NCI-H1048 (cell line): ENCODE measurements around the gene MEGF6.
"Not testable (repeated sequence)": the region's sequence is repeated elsewhere in the genome, so short reads cannot be mapped to it uniquely, and the experiment has no call there.

ENCODE experiments used
- DNase-seq: peaks from one replicate; lab custom pipeline; 2025; lab: John Stamatoyannopoulos, UW

The MEGF6 gene

DNA sequence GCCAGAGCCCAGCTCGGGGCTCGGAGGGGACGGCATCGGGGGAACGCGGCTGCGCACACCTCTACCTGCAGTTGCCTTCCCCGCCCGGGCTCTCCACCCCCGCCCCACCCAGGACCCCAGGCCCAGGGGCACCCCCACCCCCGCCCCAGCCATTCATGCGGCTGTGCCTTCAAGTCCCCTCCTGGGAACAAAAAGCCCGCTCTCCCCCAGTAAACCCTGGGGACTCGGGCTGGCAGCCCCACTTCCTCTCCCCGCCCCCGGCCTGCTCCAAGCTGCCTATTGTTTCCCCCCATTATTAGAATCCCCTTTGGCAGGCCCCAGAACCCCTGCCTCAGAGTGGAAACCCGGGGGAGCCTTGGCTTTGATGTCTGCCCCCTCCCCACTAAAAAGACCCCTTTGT lies 18.0 kb downstream of the MEGF6 start:
- no peak for DNase-seq

- DNase-seq, result no peak
Measured at GRCh38 chr1:3590951-3591865, 20.1 kb downstream of the MEGF6 start.

- DNase-seq, result no peak
Measured at GRCh38 chr1:3590139-3590763, 21.1 kb downstream of the MEGF6 start.

DNA sequence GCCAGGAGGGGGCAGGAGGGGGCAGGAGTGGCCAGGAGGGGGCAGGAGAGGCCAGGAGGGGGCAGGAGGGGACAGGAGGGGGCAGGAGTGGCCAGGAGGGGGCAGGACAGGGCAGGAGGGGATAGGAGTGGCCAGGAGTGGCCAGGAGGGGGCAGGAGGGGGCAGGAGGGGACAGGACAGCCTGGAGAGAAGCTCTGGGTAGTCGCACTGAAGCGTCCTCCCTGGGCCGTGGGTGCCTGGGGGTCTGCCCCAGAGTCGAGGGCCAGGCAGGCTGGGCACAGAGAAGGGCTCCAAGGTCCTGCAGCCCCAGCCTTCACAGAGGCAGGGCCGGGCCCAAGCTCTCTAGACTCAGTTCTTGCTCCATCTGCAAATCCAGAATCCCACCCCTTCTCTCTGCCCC lies 22.9 kb downstream of the MEGF6 start:
- DNase-seq, result no peak

GRCh38 chr1:3586986-3587759 lies 24.1 kb downstream of the MEGF6 start:
- DNase-seq, result no peak

- no peak for DNase-seq
Measured at GRCh38 chr1:3585940-3586568, 25.3 kb downstream of the MEGF6 start.

DNA sequence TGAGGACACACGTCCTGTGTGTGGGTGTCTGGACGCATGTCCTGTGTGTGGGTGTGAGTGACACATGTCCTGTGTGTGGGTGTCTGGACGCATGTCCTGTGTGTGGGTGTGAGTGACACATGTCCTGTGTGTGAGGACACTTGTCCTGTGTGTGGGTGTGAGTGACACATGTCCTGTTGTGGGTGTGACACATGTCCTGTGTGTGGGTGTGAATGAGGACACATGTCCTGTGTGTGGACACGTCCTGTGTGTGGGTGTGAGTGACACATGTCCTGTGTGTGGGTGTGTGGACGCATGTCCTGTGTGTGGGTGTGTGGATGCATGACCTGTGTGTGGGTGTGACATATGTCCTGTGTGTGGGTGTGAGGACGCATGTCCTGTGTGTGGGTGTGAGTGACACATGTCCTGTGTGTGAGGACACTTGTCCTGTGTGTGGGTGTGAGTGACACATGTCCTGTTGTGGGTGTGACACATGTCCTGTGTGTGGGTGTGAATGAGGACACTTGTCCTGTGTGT lies 25.9 kb downstream of the MEGF6 start:
- not testable (repeated sequence) for DNase-seq

GRCh38 chr1:3584915-3585314 lies 26.4 kb downstream of the MEGF6 start:
- no peak for DNase-seq

GRCh38 chr1:3583751-3584150 lies 27.6 kb downstream of the MEGF6 start:
- not testable (repeated sequence) for DNase-seq

GRCh38 chr1:3581296-3582036 lies 29.8 kb downstream of the MEGF6 start:
- DNase-seq, result no peak

- DNase-seq, result no peak
Measured at GRCh38 chr1:3580231-3580630, 31.1 kb downstream of the MEGF6 start.

DNA sequence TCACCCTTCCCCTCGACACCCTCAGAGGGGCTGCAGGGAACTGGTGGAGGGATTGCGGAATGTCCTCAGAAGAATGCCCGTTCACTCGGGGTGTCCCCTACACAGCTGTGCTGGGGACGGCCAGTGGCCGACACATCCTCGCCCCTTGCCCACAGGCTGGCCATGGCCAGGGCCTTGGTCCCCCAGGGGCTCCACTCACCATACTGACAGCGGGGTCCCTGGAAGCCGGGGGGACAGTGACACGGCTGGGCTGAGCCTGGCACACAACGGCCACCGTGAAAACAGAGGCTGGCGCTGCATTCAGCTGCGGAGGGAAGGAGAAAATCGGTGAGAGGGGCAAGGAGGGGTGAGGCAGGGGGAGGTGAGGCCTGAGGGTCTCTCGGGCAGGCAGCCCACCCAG lies 31.7 kb downstream of the MEGF6 start:
- no peak for DNase-seq

GRCh38 chr1:3578906-3579305 lies 32.4 kb downstream of the MEGF6 start:
- DNase-seq, result no peak

GRCh38 chr1:3578433-3578805 lies 32.9 kb downstream of the MEGF6 start:
- DNase-seq, result no peak

- DNase-seq, result no peak
Measured at GRCh38 chr1:3577711-3578432, 33.4 kb downstream of the MEGF6 start.

DNA sequence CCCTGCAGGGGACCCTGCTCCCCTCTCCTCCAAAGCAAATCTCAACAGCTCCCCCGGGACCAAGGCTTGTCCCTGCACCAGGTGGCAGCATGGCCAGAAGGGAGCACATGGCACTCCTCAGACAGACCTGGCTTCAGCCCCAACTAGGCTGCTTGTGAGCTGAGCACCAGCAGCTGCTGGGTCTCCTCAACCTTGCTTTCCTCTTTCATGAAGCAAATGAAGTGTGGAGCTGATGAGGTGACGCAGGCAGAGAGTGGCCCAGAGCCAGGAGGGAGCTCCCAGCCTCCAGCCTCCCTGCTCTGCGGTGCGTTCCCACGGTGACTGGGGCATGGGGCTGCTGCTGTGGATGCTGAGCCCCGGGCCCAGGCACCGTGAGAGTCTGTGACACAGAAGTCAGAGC lies 34.0 kb downstream of the MEGF6 start:
- no peak for DNase-seq

- DNase-seq, result no peak
Measured at GRCh38 chr1:3575993-3576392, 35.3 kb downstream of the MEGF6 start.

GRCh38 chr1:3575515-3575914 lies 35.8 kb downstream of the MEGF6 start:
- DNase-seq, result not testable (repeated sequence)

GRCh38 chr1:3573500-3573899 lies 37.8 kb downstream of the MEGF6 start:
- DNase-seq, result no peak

GRCh38 chr1:3572638-3573037 lies 38.7 kb downstream of the MEGF6 start:
- not testable (repeated sequence) for DNase-seq

DNA sequence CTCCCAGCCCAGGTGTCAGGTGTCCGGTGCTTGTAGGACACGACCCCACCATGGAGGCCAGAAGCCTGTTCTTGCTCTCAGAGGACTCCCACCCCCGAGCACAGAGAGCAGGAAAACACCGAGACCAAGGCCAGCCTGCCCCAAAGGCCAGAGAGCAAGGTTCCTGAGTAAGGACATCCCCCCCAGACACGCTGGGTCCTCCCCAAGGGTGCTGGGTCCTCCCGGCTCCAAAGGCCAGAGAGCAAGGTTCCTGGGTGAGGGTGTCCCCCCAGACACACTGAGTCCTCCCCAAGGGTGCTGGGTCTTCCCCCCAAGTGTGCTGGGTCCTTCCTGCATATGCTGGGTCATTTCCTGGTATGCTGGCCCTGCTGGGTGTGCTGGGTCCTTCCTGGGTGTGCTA lies 40.0 kb downstream of the MEGF6 start:
- DNase-seq, result no peak
